HG02852 (cell line): Measurements from ENCODE around the gene MAPK12.

Experiments
- ATAC-seq: cut with Tn5 transposase; IDR thresholded peaks from one replicate; pipeline ENCODE4 v1.9.1; 2021; ENCODE audit warnings: mild to moderate bottlenecking, moderate library complexity; ENCODE audit not compliant: unreplicated experiment

The MAPK12 gene

GRCh38 chr22:50269573-50269969, 8.1 kb upstream of the MAPK12 start:
- ATAC-seq: no peak

GRCh38 chr22:50268655-50269113, 7.2 kb upstream of the MAPK12 start:
- ATAC-seq: no peak

GRCh38 chr22:50267591-50268390, 6.3 kb upstream of the MAPK12 start:
- no peak for ATAC-seq

DNA sequence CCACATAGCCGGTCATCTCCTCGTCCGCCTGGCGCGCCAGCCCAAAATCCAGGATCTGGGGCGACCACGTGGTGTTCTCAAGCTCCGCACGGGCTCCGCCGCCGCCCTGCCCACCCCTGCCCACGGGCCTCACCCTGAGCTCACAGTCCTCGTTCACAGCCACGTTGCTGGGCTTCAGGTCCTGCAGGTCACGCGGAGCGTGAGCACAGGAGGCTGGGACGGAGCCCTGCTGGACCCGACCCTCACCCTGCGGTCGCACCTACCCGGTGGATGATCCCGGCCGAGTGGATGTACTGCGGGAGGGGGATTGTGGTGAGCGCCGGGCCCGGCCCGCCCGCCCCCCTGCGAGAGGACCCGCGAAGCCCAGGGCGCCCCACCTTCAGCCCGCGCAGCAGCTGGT, 5.5 kb upstream of the MAPK12 start:
- no peak for ATAC-seq

DNA sequence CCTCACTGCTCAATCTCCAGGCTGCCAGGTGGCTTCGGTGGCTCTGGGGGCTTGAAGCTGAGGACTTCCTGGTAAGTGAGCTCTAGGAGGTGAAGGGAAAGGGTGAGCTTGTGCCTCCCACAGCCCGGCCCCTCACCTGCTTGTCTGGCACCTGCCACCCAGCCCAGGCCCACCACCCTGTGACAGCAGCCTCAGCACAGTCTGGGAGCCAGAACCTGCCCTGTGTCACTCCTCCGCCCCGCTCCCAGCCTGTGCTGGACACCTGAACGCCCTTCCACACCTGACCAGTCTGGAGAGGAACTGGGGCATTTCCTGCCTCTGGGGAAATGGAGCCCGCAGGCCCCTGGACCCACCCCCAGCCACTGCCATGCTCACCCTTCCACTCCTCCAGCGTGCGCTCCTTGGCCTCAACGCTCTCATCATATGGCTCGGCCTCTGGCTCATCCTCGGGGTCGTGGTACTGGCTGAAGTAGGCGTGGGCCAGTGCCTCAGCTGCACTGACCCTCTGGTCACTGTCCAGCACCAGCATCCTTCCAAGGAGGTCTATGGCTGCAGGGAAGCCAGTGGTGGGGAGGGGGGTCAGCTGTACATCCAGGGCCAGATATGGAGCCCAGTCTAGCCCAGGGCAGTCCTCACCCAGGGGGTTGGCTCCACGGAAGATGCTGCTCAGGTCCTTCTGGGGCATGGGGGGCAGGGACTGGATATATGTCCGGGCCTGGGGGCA, 3.6 kb upstream of the MAPK12 start:
- ATAC-seq: no peak

DNA sequence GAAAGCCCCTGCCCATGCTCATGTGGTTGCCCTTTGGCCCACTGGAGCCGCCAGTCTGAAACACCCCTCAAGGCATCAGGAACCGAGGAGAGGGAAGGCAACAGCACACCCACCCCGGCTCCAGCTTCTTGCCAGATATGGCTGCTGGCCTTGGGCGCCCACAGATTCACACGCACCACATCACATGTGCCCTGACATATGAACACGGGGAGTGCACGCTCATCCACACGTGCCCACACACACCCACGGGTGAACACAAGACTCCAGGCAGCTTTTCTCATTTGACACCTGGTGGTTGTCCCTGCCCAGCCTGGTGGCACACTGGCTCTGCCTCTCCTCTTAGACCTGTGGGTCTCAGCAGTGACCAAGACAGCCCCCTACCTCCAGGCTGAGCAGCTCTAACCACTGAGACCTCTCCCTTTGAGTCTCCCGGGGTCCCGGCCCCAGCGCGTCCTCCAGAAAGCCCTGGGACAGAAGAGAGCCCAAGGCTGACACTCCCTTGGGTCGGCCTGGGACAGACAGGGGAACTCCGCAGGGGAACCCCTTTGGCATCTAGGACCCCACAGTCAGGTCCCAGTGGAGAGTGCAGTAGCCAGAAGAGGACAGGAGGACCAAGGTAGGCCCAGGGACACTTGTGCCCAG, 2.7 kb upstream of the MAPK12 start:
- no peak for ATAC-seq

DNA sequence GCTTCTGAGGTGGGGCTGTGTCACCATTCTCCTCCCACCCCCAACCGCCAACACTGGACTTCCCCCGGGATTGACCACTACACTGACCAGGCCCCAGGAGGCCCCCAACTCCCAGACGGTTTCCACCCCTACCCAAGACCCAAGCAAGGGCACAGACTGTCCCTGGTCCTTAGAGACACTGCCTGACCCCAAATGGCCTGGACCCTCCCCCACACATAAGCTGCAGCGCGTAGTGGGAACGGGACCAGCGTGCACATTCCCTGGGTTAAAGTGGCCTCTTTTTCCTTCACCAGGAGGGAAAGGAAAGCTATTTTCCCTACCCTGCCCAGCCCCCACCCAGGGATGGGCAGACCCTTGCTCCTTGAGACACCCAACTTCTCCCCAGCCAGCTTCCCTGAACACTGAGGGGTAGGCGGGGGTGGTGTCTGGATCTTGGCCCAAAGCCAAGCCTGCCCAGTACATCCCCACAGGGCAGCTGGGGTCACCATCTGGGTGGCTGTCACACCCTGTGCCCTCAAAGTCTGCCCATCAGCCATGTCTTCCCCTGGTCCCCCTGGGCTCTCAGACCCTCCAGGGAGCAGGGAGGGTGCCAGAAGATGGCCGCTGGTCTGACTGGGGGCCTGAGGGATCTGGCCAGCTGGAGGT, 1.6 kb upstream of the MAPK12 start:
- ATAC-seq: no peak

- no peak for ATAC-seq
These were observed 1.0 kb upstream of the MAPK12 start for GRCh38 chr22:50262460-50262911.

DNA sequence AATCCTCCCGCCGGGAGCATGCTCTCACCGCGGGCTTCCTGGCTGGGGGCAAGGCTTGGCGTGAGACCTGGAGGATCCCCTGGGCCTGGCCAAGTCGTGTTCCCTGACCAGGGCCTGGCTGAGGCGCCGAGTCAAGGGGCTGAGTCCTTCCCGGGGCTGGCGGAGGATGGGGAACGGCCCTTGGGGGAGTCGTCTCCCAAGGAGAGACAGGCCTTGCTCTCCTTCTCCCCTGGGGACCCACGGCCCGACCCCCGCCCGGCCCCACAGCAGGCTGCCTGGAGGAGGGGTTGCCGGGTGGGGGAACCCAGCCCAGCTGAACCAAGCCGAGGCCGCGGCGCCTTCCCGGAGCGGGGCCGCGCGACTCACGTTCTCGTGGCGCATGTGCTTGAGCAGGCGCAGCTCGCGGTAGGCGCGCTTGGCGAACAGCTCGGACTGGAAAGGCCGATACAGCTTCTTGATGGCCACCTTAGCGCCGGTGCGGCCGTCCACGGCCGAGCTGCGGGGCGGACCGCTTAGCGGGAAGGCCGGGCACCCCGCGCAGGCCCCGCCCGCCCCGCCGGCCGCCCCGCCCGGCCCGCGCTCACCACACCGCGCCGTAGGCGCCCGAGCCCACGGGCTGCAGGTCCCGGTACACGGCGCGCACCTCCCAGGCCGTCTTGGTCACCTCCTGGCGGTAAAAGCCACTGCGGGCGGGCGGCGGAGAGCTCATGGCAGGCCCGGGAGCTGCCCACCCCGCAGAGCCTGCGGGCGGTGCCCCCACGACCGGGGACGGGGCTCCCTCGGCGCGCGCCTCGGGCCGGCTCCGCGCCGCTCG, 475 bp downstream of the MAPK12 start:
- no peak for ATAC-seq

DNA sequence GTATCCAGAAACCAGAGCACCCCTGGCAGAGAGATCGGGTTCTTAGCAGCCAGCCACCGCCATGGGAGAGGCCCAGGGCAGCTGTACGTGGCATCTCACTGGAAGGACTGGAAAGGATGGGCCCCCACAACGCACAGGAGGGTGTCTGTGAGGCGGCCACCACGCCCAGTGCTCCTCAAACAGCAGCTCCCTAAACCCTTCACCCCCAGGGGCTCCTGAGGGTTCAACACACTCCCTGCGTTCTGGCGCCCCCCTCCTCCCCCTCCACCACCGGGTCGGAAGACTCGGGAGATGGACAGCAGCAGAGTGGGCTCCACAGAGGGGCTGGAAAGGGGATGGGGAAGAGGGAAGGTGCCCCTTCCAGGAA, 1.1 kb downstream of the MAPK12 start:
- ATAC-seq: no peak

GRCh38 chr22:50259302-50259701, 2.2 kb downstream of the MAPK12 start:
- ATAC-seq: no peak

DNA sequence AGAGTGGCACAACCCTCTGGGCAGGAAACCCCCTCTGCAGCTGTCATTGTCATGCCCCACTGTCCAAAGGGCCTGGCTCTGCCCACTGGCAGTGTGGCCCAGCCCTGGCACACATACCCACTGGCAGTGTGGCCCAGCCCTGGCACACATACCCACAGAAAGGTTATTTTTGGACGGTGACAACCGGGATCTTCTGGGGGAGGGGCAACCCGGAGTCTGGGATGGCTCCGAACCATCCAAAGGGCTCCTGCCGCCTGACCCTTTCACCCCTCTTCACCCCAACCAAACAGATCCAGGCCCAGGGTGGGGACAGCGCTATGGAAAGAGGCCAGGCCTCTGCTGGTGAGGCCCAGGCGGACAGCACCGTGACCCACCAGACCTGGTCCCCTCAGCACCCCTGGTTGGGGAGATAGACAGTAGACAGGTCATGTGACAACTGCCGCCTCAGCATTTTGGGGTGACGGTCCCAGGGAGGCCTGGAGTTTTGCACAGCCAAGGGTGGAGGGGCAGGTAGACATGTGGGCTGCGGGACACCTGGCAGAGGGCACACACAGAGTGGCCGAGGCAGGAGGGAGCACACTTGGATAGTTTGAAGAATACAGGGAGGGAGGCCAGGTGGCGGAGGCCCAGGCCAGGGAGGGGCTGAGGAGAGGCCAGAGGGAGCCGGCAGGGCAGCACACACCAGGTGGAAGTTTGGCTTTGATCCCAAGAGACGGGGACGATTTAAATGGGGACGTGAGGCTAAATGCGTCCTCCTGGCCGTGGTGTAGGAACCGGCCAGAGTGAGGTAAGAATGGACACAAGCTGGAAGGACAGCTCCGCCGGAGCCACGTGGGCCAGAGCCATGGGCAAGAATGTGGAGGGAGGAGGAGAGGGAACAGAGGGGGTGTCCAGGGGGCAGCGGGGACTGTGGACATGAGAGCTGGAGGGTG, 2.9 kb downstream of the MAPK12 start:
- ATAC-seq: no peak

GRCh38 chr22:50257451-50258360, 3.8 kb downstream of the MAPK12 start:
- ATAC-seq: no peak

- ATAC-seq: no peak
These were observed 4.4 kb downstream of the MAPK12 start for GRCh38 chr22:50257041-50257440.

GRCh38 chr22:50256258-50256862, 5.1 kb downstream of the MAPK12 start:
- ATAC-seq: no peak

GRCh38 chr22:50255607-50256006, 5.9 kb downstream of the MAPK12 start:
- no peak for ATAC-seq

- no peak for ATAC-seq
These were observed 6.4 kb downstream of the MAPK12 start for GRCh38 chr22:50255099-50255498.

DNA sequence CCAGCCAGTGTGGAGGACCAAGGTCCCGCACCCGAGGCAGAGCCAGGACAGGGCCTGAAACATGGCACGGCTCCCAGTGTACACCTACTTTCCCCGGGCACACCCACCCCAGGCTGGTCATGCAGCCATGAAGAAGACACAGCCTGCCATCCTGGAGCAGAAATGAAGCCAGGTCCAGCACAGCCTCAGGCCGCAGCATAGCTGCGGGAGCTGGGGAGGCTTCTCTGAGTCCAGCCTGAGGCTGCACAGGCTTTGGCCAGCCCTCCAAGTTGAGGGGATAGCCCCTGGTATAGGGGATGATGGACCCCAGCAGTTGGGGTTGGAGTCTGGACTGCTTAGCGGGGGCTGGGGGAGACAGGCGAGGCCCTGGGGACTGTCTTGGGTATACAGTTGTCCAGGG, 7.5 kb downstream of the MAPK12 start:
- no peak for ATAC-seq
